Neural crest cell (in vitro differentiated cells): ENCODE results near the gene MAPT. TPM values are rescaled to one million over a fixed set of nuclear protein-coding genes. Genes with fewer than 3 reads are reported as not detected.

Experiments
- DNase-seq: peaks from one replicate; pipeline ENCODE4 v3.0.0; 2021; ENCODE audit warnings: low read depth, mixed read lengths, low spot score
- H3K27ac Mint-ChIP-seq: one replicate; pipeline ENCODE4 v1.8.0; 2021; ENCODE audit warnings: mild to moderate bottlenecking, mixed read lengths; ENCODE audit not compliant: unreplicated experiment
- H3K27me3 Mint-ChIP-seq: 2 replicates; pipeline ENCODE4 v1.8.0; 2021; ENCODE audit warnings: low read depth, mild to moderate bottlenecking, mixed read lengths
- H3K36me3 Mint-ChIP-seq: 2 replicates; pipeline ENCODE4 v1.8.0; 2021; ENCODE audit warnings: low read depth, mild to moderate bottlenecking, mixed read lengths
- H3K4me1 Mint-ChIP-seq: 2 replicates; pipeline ENCODE4 v1.8.0; 2021; ENCODE audit warnings: mixed read lengths
- H3K4me3 Mint-ChIP-seq: one replicate; pipeline ENCODE4 v1.8.0; 2021; ENCODE audit warnings: mild to moderate bottlenecking, mixed read lengths
- H3K9me3 Mint-ChIP-seq: 2 replicates; pipeline ENCODE4 v1.8.0; 2021; ENCODE audit warnings: mixed read lengths
- total RNA-seq: library from RNA; stranded (reverse); gene quantifications from 2 replicates; pipeline ENCODE4 v1.2.1, GENCODE V29; 2021
- TF ChIP-seq, protein P1 (sequence below): fragments of 200-600 bp; sonication (generic); conservative IDR thresholded peaks from 2 replicates; pipeline ENCODE4 v1.5.0; 2021; ENCODE audit warnings: antibody characterized with exemption, mild to moderate bottlenecking

Gene MAPT
- total RNA-seq, 1 donor from 2014 or later: 9.5 TPM

DNA sequence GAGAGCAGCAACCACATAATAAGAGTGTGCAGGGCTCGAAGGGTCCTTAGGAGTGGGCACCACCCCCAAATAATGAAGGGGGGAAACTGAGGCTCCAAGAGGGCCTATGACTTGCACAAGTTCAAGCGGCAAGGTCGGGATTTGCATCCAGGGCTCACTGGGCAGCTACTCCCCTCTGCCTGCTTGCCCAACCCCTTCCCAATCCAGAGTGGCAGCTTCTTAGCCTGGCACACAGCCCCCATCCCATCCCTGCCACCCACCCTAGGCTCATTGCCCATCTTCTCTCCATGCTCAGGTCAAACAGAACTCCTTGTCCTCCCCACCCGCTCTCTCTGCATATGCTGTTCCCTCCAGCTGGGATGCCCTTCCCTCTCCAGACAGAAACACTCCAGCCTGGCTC, 47.3 kb upstream of the MAPT start:
- Mint-ChIP-seq H3K27ac (peak overlapping the region; percentile 39), H3K36me3 (no peaks in the 10 kb centered on the region), H3K27me3 (peaks cover 14% of the 10 kb centered on the region), H3K4me1 (no peaks in the 10 kb centered on the region), H3K4me3 (no peak overlapping the region), H3K9me3 (no peaks in the 10 kb centered on the region)
- TF ChIP-seq, protein P1, sequence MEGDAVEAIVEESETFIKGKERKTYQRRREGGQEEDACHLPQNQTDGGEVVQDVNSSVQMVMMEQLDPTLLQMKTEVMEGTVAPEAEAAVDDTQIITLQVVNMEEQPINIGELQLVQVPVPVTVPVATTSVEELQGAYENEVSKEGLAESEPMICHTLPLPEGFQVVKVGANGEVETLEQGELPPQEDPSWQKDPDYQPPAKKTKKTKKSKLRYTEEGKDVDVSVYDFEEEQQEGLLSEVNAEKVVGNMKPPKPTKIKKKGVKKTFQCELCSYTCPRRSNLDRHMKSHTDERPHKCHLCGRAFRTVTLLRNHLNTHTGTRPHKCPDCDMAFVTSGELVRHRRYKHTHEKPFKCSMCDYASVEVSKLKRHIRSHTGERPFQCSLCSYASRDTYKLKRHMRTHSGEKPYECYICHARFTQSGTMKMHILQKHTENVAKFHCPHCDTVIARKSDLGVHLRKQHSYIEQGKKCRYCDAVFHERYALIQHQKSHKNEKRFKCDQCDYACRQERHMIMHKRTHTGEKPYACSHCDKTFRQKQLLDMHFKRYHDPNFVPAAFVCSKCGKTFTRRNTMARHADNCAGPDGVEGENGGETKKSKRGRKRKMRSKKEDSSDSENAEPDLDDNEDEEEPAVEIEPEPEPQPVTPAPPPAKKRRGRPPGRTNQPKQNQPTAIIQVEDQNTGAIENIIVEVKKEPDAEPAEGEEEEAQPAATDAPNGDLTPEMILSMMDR: no peak
- DNase-seq: no peak

DNA sequence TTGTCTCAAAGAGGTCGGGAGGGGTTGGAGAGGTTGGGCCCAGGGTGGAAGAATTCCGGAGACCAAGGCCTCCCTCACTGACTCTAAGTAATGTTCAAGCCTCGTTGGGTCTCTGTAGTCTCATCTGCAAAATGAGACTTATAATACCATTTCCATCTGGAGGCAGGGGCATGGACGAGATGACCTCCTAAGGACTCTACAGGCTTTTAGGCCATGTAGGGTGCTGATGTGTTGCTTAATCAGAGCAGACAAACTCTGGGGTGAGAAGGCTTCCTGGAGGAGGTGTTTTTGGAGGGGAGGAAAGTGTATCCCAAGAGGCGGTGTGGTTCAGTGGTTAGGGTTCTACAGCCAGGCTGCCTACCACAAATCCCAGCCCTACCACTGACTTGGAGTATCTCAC, 46.6 kb upstream of the MAPT start:
- H3K4me3 Mint-ChIP-seq: no peak overlapping the region
- H3K9me3 Mint-ChIP-seq: no peaks in the 10 kb centered on the region
- H3K27me3 Mint-ChIP-seq: peaks cover 21% of the 10 kb centered on the region
- no peaks in the 10 kb centered on the region for H3K4me1 Mint-ChIP-seq
- H3K27ac Mint-ChIP-seq: no peak overlapping the region
- H3K36me3 Mint-ChIP-seq: no peaks in the 10 kb centered on the region
- TF ChIP-seq, protein P1: no peak
- no peak for DNase-seq

DNA sequence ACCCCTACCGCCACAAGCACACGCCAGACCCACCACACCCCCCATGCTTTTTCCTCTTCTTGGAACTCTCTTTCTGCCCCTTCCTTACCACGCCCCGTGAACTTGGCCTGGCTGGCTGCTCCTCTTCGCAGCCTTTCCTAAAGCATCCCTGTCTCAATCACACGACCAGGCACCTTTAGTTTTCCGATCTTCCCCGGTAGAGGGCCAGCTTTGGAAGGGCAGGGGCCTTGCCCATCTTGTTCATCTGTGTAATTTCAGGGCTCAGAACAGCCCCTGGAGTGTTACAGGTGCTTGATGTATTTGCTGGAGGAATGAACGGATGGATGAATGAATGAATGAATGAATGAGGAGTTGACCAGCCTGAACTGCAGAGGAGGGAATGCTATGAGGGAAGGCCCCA, 45.9 kb upstream of the MAPT start:
- H3K4me1 Mint-ChIP-seq: no peaks in the 10 kb centered on the region
- H3K27me3 Mint-ChIP-seq: peaks cover 25% of the 10 kb centered on the region
- H3K36me3 Mint-ChIP-seq: no peaks in the 10 kb centered on the region
- H3K4me3 Mint-ChIP-seq: no peak overlapping the region
- H3K9me3 Mint-ChIP-seq: no peaks in the 10 kb centered on the region
- no peak for DNase-seq
- TF ChIP-seq, protein P1: no peak
- H3K27ac Mint-ChIP-seq: peak overlapping the region; percentile 16

DNA sequence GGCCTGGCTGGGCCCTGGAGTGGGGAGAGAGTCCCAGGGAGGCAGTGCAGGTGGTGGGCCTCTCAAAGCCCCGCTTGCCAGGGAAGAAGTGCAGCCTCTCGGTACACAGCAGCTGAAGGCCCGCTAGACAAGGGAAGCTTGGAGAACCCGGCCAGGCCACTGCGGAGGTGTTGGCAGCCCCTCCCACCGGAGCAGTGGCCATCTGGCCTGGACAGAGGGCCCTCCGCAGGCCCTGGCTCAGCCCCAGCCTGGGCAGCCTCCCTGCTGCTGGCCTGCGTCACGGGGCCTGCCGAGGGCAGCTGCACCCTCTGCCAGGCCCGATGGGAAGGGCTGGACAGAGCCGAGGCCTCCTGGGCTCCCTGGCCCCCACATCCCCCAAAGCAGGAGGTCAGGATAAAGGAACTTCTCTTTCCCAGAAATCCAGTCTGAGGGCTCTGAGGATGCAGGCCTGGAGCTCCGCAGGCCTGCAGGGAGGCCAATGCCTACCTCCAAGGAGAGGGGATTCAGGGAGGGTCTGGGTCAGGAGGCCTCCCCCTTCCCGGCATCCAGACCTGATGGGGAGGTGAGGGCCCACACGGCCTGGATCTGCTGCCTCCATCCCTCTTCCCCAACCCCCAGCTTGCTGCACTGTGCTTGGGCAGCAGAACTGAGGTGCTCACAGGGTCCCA, 45.4 kb upstream of the MAPT start:
- H3K9me3 Mint-ChIP-seq: no peaks in the 10 kb centered on the region
- H3K36me3 Mint-ChIP-seq: no peaks in the 10 kb centered on the region

DNA sequence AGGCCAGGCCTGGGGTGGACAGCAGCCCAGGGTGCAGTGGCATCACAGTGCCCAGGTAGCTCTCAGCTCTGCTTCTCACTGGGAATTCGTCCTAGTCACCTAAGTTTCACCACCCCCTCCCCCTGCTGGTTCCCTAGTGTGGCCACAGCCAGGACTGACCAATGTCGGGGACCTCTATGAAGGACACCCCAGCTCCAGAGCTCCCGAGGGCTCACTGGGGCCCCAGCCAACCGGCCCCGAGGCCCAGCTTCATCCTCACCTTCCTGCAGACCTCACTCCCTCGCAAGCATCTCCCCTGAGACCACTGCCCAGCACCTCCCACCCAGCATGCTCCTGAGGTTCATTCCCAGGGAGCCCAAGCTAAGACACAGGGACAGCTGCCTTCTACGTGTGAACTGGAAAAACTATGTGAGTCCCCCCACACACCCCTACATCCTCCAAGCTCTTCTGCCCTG, 44.8 kb upstream of the MAPT start:
- no peaks in the 10 kb centered on the region for H3K4me1 Mint-ChIP-seq
- no peaks in the 10 kb centered on the region for H3K36me3 Mint-ChIP-seq
- H3K27ac Mint-ChIP-seq: no peak overlapping the region
- H3K27me3 Mint-ChIP-seq: peaks cover 32% of the 10 kb centered on the region
- H3K4me3 Mint-ChIP-seq: no peak overlapping the region
- TF ChIP-seq, protein P1: no peak
- H3K9me3 Mint-ChIP-seq: no peaks in the 10 kb centered on the region
- no peak for DNase-seq

More for the DNA sequence above, 45.4 kb upstream of the MAPT start:
- peaks cover 27% of the 10 kb centered on the region for H3K27me3 Mint-ChIP-seq
- no peak for DNase-seq
- H3K27ac Mint-ChIP-seq: peak overlapping the region; percentile 16
- no peak overlapping the region for H3K4me3 Mint-ChIP-seq
- H3K4me1 Mint-ChIP-seq: no peaks in the 10 kb centered on the region
- TF ChIP-seq, protein P1: no peak
